ENCODE data around the gene ENOSF1. TPM values are rescaled to one million over a fixed set of nuclear protein-coding genes. Genes with fewer than 3 reads are reported as not detected.

ENOSF1 gene
- total RNA-seq, result 31.5 and 32.5 TPM in 2 replicates

GRCh38 chr18:712401-713134 lies at the start of gene ENOSF1:
TSS of gene ENOSF1 (minus strand) at chr18:712630. CDS start at chr18:712587, 43 bp downstream.

DNA sequence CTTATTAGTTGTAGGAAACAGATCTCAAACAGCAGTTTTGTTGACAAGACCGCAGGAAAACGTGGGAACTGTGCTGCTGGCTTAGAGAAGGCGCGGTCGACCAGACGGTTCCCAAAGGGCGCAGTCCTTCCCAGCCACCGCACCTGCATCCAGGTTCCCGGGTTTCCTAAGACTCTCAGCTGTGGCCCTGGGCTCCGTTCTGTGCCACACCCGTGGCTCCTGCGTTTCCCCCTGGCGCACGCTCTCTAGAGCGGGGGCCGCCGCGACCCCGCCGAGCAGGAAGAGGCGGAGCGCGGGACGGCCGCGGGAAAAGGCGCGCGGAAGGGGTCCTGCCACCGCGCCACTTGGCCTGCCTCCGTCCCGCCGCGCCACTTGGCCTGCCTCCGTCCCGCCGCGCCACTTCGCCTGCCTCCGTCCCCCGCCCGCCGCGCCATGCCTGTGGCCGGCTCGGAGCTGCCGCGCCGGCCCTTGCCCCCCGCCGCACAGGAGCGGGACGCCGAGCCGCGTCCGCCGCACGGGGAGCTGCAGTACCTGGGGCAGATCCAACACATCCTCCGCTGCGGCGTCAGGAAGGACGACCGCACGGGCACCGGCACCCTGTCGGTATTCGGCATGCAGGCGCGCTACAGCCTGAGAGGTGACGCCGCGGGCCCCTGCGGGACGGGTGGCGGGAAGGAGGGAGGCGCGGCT lies 55.0 kb downstream of the ENOSF1 start, which contains the start of gene TYMS:
TYMS (plus strand) TSS at position 343 of the 690 bp plus-strand sequence; CDS start at position 433, 90 bp downstream.

Other genes starting within 250 kb of the ENOSF1 start
- gene COLEC12, start 211.9 kb downstream of the ENOSF1 start, total RNA-seq, result 7.2 and 13.2 TPM in 2 replicates
- gene CETN1, start 132.2 kb downstream of the ENOSF1 start, total RNA-seq, result not detected in 2 replicates
- not detected in 2 replicates for gene CLUL1, start 115.6 kb downstream of the ENOSF1 start, total RNA-seq
- gene TYMS, start 55.0 kb downstream of the ENOSF1 start, total RNA-seq, result 18.0 and 49.2 TPM in 2 replicates
- 107 and 154 TPM in 2 replicates for gene YES1, start 99.6 kb upstream of the ENOSF1 start, total RNA-seq
- gene ADCYAP1, start 192.2 kb upstream of the ENOSF1 start, total RNA-seq, result not detected in 2 replicates

All from uterine smooth muscle cell (primary cell).